Ascending aorta (tissue), 2 donors: Measurements from ENCODE around the gene WBP1L. TPM values are rescaled to one million over a fixed set of nuclear protein-coding genes. Genes with fewer than 3 reads are reported as not detected.
"Not testable (repeated sequence)": the region's sequence is repeated elsewhere in the genome, so short reads cannot be mapped to it uniquely, and the experiment has no call there.

Experiments used
- DNase-seq, 2 donors: peaks; one replicate each; pipeline ENCODE4 v3.0.0-alpha.2; 2019; ENCODE audit warnings: low spot score in 2 of 2
- H3K27ac ChIP-seq, 2 donors: fragments of 200-600 bp; sonication (generic); one replicate each; pipeline ENCODE4 v1.5.1; 2016 to 2017; ENCODE audit warnings: mild to moderate bottlenecking in 1 of 2
- H3K27me3 ChIP-seq: fragments of 200-600 bp; sonication (generic); one replicate; pipeline ENCODE4 v1.5.1; 2017
- H3K36me3 ChIP-seq, 2 donors: fragments of 200-600 bp; sonication (generic); one replicate each; pipeline ENCODE4 v1.5.1; 2016
- H3K4me1 ChIP-seq, 2 donors: fragments of 200-600 bp; sonication (generic); one replicate each; pipeline ENCODE4 v1.5.1; 2016 to 2017; ENCODE audit warnings: mild to moderate bottlenecking in 1 of 2
- H3K4me3 ChIP-seq, 2 donors: fragments of 200-600 bp; sonication (generic); one replicate each; pipeline ENCODE4 v1.5.1; 2016 to 2017; ENCODE audit warnings: mild to moderate bottlenecking in 1 of 2
- H3K9me3 ChIP-seq, 2 donors: fragments of 200-600 bp; sonication (generic); one replicate each; pipeline ENCODE4 v1.5.1; 2016
- intact Hi-C: fragments of 100-400 bp; cut with DNase I; formaldehyde crosslinking; loops from one replicate; pipeline ENCODE4 v1.15.1; 2023
- total RNA-seq: library from RNA; depleted of rRNA; stranded (reverse); fragments of >200 nt; gene quantifications from one replicate; pipeline ENCODE4 v1.1.0, GENCODE V29; 2016
- TF ChIP-seq, protein P1 (sequence below), 3 experiments: fragments of 200-600 bp in 2 of 3; fragments of 450-650 bp in 1 of 3; sonication (generic) in 2 of 3; IDR thresholded peaks; one replicate each; pipeline ENCODE4 v1.5.1; 2016 to 2019; ENCODE audit warnings: antibody characterized with exemption in 3 of 3, mild to moderate bottlenecking in 1 of 3, moderate library complexity in 1 of 3

WBP1L gene
- total RNA-seq, 1 donor from 2014 or later: 107 TPM

GRCh38 chr10:102712843-102713538, 30.8 kb upstream of the WBP1L start:
- H3K27ac ChIP-seq: peak overlapping the region; percentile 79 to 83
- DNase-seq: no peak
- intact Hi-C loops: no loop called here
- TF ChIP-seq, protein P1, sequence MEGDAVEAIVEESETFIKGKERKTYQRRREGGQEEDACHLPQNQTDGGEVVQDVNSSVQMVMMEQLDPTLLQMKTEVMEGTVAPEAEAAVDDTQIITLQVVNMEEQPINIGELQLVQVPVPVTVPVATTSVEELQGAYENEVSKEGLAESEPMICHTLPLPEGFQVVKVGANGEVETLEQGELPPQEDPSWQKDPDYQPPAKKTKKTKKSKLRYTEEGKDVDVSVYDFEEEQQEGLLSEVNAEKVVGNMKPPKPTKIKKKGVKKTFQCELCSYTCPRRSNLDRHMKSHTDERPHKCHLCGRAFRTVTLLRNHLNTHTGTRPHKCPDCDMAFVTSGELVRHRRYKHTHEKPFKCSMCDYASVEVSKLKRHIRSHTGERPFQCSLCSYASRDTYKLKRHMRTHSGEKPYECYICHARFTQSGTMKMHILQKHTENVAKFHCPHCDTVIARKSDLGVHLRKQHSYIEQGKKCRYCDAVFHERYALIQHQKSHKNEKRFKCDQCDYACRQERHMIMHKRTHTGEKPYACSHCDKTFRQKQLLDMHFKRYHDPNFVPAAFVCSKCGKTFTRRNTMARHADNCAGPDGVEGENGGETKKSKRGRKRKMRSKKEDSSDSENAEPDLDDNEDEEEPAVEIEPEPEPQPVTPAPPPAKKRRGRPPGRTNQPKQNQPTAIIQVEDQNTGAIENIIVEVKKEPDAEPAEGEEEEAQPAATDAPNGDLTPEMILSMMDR (IDR thresholded peaks at IDR 0.05): no peak
- no peaks in the 10 kb centered on the region for H3K9me3 ChIP-seq
- peak overlapping the region; percentile 84 to 91 for H3K4me3 ChIP-seq
- H3K4me1 ChIP-seq: peaks cover 0 to 13% of the 10 kb centered on the region in 2 donors
- H3K36me3 ChIP-seq: no peaks in the 10 kb centered on the region
- H3K27me3 ChIP-seq: no peaks in the 10 kb centered on the region

DNA sequence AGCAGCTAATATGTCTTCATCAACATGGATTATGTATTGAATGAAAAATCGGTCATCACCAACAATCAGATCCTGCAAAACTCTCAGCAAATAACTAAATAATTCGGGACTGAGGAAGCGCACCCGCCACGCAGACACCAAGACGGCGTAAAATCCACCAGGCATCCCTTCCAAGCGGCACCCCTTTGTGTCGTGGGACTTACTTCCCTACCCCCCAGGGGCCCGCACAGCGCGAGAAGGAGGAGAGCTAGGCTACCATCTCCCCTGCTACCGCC, 30.3 kb upstream of the WBP1L start:
- H3K27me3 ChIP-seq: no peaks in the 10 kb centered on the region
- TF ChIP-seq, protein P1 (IDR thresholded peaks at IDR 0.05): no peak
- H3K27ac ChIP-seq: peak overlapping the region; percentile 79 to 83
- no peak for DNase-seq
- H3K36me3 ChIP-seq: no peaks in the 10 kb centered on the region
- intact Hi-C loops: no loop called here
- H3K4me1 ChIP-seq: peaks cover 0 to 13% of the 10 kb centered on the region in 2 donors
- no peaks in the 10 kb centered on the region for H3K9me3 ChIP-seq
- peak overlapping the region; percentile 84 to 91 for H3K4me3 ChIP-seq

DNA sequence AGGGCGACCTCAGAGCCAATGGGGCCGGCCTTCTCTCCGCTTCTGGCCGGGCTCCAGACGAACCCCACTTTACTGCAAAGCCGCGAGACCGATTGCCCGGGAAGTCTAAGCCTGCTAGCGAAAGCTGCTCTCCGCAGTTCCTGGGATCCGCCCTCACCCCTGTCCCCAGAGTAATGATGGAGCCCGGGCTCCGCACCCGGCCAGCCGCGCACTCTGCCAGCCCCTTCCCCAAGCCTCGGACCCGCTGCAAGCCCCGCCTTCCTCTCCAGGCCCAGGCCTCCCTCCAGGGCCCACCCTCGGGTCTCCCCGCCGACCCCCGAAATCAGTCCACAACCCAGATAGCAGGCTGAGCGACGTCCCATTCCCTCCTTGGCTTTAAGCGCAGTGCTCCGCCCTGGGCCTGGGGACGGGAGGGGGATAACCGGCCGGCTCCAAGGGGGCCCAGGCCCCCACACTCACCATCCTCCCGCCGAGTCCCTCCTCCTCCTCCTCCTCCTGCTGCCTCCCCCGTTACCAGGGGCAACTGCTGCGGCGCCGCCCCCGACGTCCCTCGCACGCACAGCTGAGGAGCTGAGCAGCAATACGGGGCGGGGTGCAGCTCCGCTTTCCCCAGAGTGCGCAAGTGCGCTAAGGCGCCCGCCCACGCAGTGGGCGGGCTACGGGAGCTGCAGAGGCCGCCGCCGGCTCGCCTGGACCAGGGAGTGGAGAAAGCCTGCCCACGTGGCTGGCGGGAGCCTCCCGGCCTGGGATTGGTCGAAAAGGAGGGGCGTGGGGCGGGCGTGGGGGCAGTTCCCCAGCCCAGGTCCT, 29.7 kb upstream of the WBP1L start, which contains the start of gene ARL3:
Gene ARL3, minus strand, starts transcription at position 584 of the 807 bp plus-strand sequence. Its CDS starts 122 bp downstream, at position 462.
- Histone ChIP-seq H3K27ac (peak within 1 kb of the TSS; percentile 79 to 83), H3K4me3 (peak within 1 kb of the TSS; percentile 84 to 91), H3K4me1 (peaks cover 0 to 13% of the 10 kb centered on the region in 2 donors), H3K36me3 (no peaks in the 10 kb centered on the region), H3K9me3 (no peaks in the 10 kb centered on the region), H3K27me3 (no peaks in the 10 kb centered on the region)
- TF ChIP-seq, protein P1 (IDR thresholded peaks at IDR 0.05): peak; percentile 21 to 42 (median 39)
- intact Hi-C loops: loop anchor here (2.0 kb wide), 3 partner anchors 39 to 211 kb away; partner anchors contain the start of genes ACTR1A and SUFU
- peak; percentile 94 to 98 for DNase-seq

DNA sequence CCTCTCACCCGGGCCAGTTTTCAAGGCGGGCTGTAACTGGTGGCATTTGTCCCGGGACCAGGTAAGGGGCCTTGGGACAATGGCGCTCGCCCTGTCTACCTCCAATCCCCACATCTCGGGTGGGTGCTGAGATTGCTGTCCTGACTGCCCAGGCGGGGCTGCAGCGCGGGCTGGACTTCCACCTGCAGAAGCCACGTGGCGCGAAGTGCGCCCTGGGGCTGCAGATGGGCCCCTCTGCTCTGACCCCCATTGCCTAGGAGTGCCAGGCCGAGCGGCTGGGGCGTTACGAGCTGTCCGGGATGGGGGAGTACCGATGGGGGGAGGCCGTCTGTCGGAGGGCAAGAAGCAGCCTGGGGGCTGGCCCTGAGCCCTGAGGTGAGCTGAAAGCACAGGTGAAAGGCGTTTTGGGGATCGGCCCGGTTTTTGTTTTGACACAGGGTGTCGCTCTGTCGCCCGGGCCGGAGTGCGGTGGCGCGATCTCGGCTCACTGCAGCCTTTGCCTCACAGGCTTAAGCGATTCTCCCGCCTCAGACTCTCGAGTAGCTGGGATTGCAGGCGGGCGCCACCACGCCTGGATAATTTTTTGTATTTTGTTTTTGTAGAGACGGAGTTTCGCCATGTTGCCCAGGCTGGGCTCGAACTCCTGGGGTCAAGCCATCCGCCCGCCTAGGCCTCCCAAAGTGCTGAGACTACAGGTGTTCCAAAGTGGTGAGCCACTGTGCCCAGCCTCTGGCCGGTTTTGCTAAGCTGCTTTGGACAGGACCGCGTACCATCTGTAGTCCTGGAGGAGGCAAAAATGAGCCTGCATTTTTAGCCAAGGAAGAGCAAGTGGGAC, 28.9 kb upstream of the WBP1L start, which contains the start of gene SFXN2:
Gene SFXN2, plus strand, starts transcription at position 16 of the 835 bp plus-strand sequence. CDS start 12,001 bp downstream, outside the sequence.
- intact Hi-C loops: loop anchor here (2.0 kb wide), 3 partner anchors 40 to 212 kb away; partner anchors contain the start of genes ACTR1A and SUFU
- DNase-seq: peak in 1 of 2 donors; percentile 72
- TF ChIP-seq, protein P1 (IDR thresholded peaks at IDR 0.05): no peak

GRCh38 chr10:102715880-102716279, 27.9 kb upstream of the WBP1L start:
- no peak for DNase-seq
- Histone ChIP-seq H3K27me3 (no peaks in the 10 kb centered on the region), H3K9me3 (no peaks in the 10 kb centered on the region), H3K36me3 (no peaks in the 10 kb centered on the region), H3K4me1 (peaks cover 0 to 13% of the 10 kb centered on the region in 2 donors), H3K27ac (no peak overlapping the region), H3K4me3 (no peak overlapping the region)
- intact Hi-C loops: loop anchor here (2.0 kb wide), 3 partner anchors 41 to 213 kb away; partner anchors contain the start of genes ACTR1A and SUFU
- TF ChIP-seq, protein P1 (IDR thresholded peaks at IDR 0.05): no peak

More for the DNA sequence above, 28.9 kb upstream of the WBP1L start, which contains the start of gene SFXN2:
- no peaks in the 10 kb centered on the region for H3K9me3 ChIP-seq
- H3K27ac ChIP-seq: peak within 1 kb of the TSS; percentile 79 to 83
- no peaks in the 10 kb centered on the region for H3K36me3 ChIP-seq
- H3K27me3 ChIP-seq: no peaks in the 10 kb centered on the region
- H3K4me1 ChIP-seq: peaks cover 0 to 13% of the 10 kb centered on the region in 2 donors
- H3K4me3 ChIP-seq: peak within 1 kb of the TSS; percentile 84 to 91

- H3K4me3 ChIP-seq, H3K27me3 ChIP-seq, H3K9me3 ChIP-seq, DNase-seq, intact Hi-C loops, H3K36me3 ChIP-seq, H3K27ac ChIP-seq: not testable (repeated sequence)
- H3K4me1 ChIP-seq: peaks cover 0 to 13% of the 10 kb centered on the region in 2 donors
Measured at GRCh38 chr10:102716900-102717565, 26.7 kb upstream of the WBP1L start.
